Measurements from ENCODE around the gene PRKD1.

Gene PRKD1

GRCh38 chr14:29823816-29824215 is 103.8 kb downstream of the PRKD1 start:
- no peaks in the 10 kb centered on the region for H3F3A ChIP-seq (ENCODE audit: control insufficient read depth, insufficient read depth)
- no peaks in the 10 kb centered on the region for H3K4me1 ChIP-seq (ENCODE audit: control insufficient read depth, low read length)
- TF ChIP-seq, protein P1, sequence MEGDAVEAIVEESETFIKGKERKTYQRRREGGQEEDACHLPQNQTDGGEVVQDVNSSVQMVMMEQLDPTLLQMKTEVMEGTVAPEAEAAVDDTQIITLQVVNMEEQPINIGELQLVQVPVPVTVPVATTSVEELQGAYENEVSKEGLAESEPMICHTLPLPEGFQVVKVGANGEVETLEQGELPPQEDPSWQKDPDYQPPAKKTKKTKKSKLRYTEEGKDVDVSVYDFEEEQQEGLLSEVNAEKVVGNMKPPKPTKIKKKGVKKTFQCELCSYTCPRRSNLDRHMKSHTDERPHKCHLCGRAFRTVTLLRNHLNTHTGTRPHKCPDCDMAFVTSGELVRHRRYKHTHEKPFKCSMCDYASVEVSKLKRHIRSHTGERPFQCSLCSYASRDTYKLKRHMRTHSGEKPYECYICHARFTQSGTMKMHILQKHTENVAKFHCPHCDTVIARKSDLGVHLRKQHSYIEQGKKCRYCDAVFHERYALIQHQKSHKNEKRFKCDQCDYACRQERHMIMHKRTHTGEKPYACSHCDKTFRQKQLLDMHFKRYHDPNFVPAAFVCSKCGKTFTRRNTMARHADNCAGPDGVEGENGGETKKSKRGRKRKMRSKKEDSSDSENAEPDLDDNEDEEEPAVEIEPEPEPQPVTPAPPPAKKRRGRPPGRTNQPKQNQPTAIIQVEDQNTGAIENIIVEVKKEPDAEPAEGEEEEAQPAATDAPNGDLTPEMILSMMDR (IDR thresholded peaks at IDR 0.05; ENCODE audit: low read depth, low read length, poor library complexity, severe bottlenecking) = no peak
- no peak for TF ChIP-seq EZH2phosphoT487 (IDR thresholded peaks at IDR 0.05; ENCODE audit: borderline replicate concordance, low read length)
- H3K27ac ChIP-seq (ENCODE audit: low read depth, low read length) = no peak overlapping the region
- no peak overlapping the region for H3K4me3 ChIP-seq (ENCODE audit: low read length)
- no peak overlapping the region for H3K4me2 ChIP-seq (ENCODE audit: low read length)
- H3K27me3 ChIP-seq (ENCODE audit: control insufficient read depth, low read length) = no peaks in the 10 kb centered on the region
- H3K79me2 ChIP-seq (ENCODE audit: control insufficient read depth, low read length) = no peaks in the 10 kb centered on the region
- no peaks in the 10 kb centered on the region for H3K9me3 ChIP-seq (ENCODE audit: control insufficient read depth, insufficient read depth, low read length)
- no peaks in the 10 kb centered on the region for H3K9me2 ChIP-seq (replicated peaks; ENCODE audit: control insufficient read depth, low read length)
- no peaks in the 10 kb centered on the region for H4K20me1 ChIP-seq (ENCODE audit: control insufficient read depth, insufficient read depth, low read depth, low read length)
- H3K36me3 ChIP-seq (ENCODE audit: control insufficient read depth, low read length) = no peaks in the 10 kb centered on the region

GRCh38 chr14:29822430-29822709 is 105.3 kb downstream of the PRKD1 start:
- Histone ChIP-seq H3K27me3 (ENCODE audit: control insufficient read depth, low read length) (no peaks in the 10 kb centered on the region), H3K4me1 (ENCODE audit: control insufficient read depth, low read length) (no peaks in the 10 kb centered on the region), H3K4me2 (ENCODE audit: low read length) (no peak overlapping the region), H3K4me3 (ENCODE audit: low read length) (no peak overlapping the region), H3K36me3 (ENCODE audit: control insufficient read depth, low read length) (no peaks in the 10 kb centered on the region), H3F3A (ENCODE audit: control insufficient read depth, insufficient read depth) (no peaks in the 10 kb centered on the region), H3K79me2 (ENCODE audit: control insufficient read depth, low read length) (no peaks in the 10 kb centered on the region), H3K27ac (ENCODE audit: low read depth, low read length) (no peak overlapping the region), H3K9me2 (replicated peaks; ENCODE audit: control insufficient read depth, low read length) (no peaks in the 10 kb centered on the region), H3K9me3 (ENCODE audit: control insufficient read depth, insufficient read depth, low read length) (no peaks in the 10 kb centered on the region), H4K20me1 (ENCODE audit: control insufficient read depth, insufficient read depth, low read depth, low read length) (no peaks in the 10 kb centered on the region)
- TF ChIP-seq EZH2phosphoT487 (IDR thresholded peaks at IDR 0.05; ENCODE audit: borderline replicate concordance, low read length) = no peak
- TF ChIP-seq, protein P1 (IDR thresholded peaks at IDR 0.05; ENCODE audit: low read depth, low read length, poor library complexity, severe bottlenecking) = no peak

DNA sequence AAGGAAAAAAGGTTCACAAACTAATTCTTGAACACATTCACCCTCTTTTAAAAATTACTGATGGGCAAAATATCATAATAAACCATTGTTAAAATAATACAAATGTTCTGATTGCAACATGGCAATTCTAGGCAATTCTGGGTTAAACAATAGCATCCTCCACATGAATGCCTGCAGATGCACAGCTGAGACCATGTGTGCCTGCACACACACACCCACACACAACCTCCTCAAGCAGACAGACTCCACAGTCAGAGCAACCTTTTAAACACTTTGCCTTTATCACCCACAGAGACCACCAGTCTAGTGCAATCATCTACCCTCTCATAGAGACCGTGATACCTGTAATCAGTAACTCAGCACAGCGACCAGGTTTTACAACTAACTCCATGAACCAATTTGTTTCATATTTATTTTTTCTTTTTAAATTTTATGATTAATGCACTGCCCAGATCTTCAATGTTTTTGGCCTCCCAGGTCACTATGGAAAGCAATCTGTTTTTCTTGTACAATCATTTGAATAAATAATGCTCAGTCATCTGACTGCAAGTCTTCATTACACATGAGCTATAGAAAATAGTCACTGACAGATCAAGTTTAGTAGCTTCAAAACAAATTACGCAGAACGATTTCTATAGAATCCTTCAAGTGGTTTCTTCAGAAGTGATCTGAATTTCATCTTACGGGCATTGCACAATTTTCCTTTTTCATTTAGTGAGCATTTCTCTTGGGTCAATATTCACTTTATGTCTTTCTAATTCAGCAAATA is 105.8 kb downstream of the PRKD1 start:
- H3K9me3 ChIP-seq (ENCODE audit: control insufficient read depth, insufficient read depth, low read length) = no peaks in the 10 kb centered on the region
- H4K20me1 ChIP-seq (ENCODE audit: control insufficient read depth, insufficient read depth, low read depth, low read length) = no peaks in the 10 kb centered on the region
- no peaks in the 10 kb centered on the region for H3K36me3 ChIP-seq (ENCODE audit: control insufficient read depth, low read length)
- no peaks in the 10 kb centered on the region for H3K27me3 ChIP-seq (ENCODE audit: control insufficient read depth, low read length)
- no peak overlapping the region for H3K4me2 ChIP-seq (ENCODE audit: low read length)
- no peaks in the 10 kb centered on the region for H3K9me2 ChIP-seq (replicated peaks; ENCODE audit: control insufficient read depth, low read length)
- H3K27ac ChIP-seq (ENCODE audit: low read depth, low read length) = no peak overlapping the region
- H3K4me3 ChIP-seq (ENCODE audit: low read length) = no peak overlapping the region
- H3K4me1 ChIP-seq (ENCODE audit: control insufficient read depth, low read length) = no peaks in the 10 kb centered on the region
- no peak for TF ChIP-seq EZH2phosphoT487 (IDR thresholded peaks at IDR 0.05; ENCODE audit: borderline replicate concordance, low read length)
- TF ChIP-seq, protein P1 (IDR thresholded peaks at IDR 0.05; ENCODE audit: low read depth, low read length, poor library complexity, severe bottlenecking) = no peak
- no peaks in the 10 kb centered on the region for H3K79me2 ChIP-seq (ENCODE audit: control insufficient read depth, low read length)
- H3F3A ChIP-seq (ENCODE audit: control insufficient read depth, insufficient read depth) = no peaks in the 10 kb centered on the region
